ENCODE results near the gene SULT1A2.
"Not testable (repeated sequence)": the region's sequence is repeated elsewhere in the genome, so short reads cannot be mapped to it uniquely, and the experiment has no call there.

SULT1A2 gene

DNA sequence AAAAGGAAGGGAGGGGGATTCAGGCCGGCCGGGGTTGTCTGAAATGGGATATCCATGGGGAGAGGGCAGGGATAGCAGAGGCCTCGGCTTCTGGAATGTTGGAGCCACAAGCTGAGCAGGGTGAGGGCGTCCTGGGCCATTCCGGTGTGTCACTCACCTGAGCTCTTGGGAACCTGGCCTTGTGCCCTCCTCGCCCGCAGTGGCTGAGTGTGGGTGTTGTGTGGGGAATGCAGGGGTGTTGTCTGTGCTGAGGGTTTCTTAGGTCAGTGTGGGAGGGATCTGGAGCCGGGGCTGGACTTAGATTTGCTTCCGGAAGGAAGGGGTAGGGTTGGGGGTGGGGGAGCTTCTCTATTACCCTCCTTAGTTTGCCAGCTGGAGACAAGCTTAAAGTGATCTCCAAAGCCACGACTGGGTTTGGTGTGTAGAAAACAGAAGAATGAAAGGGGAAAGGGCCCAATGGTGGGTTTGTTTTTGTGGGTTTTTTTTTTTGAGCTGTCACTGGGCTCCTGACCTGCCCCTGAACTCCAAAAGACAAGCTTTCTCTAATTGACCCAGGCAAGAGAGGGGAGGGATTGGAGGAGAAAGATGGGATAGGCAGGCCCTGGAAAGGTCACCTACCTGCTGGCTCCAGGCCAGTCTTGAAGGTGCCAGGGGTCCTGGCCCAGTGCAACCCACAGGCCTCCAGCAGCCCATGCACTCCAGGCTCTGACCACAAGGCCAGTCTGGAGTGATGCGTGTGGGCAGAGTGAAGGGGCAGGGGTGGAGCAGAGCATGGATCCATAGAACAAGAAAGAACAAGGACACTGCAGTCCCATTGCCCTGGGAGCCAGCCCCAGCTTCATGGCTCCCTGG lies at the start of gene SULT1A2:
TSS of gene SULT1A2 (minus strand) at position 211 of the 852 bp plus-strand sequence. CDS start 1,120 bp downstream, outside the sequence.
- DNase-seq (ENCODE audit: low read depth) = no peak

DNA sequence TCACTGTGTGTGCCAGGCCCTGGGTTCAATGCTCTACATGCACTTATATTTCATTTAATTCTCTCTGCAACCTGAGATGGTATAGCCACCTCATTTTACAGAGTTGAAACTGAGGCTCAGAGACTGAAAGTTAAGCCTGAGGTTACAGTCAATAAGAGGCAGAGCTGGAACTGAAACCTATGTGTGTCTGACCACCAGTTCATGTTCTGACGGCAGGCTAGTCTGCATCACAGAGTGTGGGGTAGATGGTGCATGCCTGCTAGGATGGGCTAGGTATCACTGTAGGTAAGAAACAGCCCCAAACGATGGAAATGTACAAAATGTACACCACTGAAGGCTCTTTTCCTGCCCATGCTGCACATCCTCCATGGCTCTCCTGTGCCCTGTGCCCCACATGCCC lies 43.1 kb upstream of the SULT1A2 start:
- not testable (repeated sequence) for DNase-seq (ENCODE audit: low read depth)

DNA sequence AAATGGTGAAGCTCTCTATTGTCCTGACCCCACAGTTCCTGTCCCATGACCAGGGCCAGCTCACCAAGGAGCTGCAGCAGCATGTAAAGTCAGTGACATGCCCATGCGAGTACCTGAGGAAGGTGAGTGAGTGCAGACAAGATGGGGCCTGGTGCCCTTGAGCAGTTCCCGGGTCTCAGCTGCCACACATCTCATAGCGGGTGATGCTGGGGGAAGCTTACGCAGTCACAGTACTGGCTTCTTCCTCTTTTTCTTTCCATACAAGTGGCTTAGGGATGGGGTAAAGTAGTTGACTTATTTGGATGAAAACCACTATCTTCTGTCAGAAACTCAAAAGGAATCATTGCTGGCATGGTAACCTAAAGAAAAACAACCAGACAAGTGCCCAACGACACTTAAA lies 41.5 kb upstream of the SULT1A2 start:
- DNase-seq (ENCODE audit: low read depth) = not testable (repeated sequence)

DNA sequence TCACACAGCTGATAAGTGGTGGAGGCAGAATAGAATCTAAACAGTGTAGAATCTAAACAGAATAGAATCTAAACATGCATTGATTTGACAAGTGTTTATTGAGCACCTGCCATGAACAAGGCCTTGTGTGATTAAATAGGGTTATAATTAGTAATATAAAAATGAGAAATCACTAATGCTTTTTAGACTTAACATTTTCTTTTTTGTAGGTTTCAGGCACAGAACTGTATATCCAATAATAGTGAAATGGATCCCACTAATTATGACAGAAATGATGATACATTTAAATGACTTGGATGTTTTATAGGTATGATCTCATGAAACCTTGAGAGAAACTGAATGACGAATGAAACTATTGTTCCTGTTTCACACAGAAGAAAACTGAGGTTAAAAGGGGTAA lies 40.9 kb upstream of the SULT1A2 start, which contains the start of gene NPIPB8:
TSS of gene NPIPB8 (plus strand) at position 301 of the 400 bp plus-strand sequence. CDS start 296 bp downstream, outside the sequence.
- not testable (repeated sequence) for DNase-seq (ENCODE audit: low read depth)

DNA sequence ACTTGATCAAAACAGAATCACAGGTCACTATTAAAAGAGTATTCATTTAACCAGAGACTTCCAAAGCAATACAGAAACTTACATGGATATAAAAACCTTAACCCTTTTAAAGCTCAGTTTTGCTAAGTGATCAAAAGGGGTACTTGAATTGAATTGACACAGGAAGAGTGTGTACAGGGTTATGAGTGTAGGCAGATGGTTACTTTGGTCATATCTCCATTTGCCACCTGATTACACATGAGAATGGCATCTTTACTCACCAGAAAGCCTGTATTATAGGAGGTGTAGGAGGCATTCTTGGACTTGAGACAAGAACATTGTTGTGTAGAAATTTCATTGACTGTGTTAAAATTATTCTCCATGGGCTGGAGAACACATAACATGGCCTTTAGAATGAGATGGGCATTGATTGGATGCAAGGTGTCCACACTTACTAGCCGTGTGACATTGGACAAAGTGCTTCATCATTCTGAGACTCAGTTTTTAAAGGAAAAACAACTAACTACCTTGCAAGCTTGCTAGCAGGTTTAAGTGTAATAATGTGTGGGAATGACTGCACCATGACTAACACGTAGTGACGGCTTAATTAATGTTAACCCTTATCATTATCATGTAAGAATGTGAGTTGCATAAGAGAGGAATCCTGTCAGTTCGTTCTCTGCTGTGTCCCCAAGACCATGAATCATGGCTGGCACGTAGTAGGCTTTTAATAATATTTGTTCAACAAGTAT lies 39.4 kb upstream of the SULT1A2 start:
- DNase-seq (ENCODE audit: low read depth) = not testable (repeated sequence)

DNA sequence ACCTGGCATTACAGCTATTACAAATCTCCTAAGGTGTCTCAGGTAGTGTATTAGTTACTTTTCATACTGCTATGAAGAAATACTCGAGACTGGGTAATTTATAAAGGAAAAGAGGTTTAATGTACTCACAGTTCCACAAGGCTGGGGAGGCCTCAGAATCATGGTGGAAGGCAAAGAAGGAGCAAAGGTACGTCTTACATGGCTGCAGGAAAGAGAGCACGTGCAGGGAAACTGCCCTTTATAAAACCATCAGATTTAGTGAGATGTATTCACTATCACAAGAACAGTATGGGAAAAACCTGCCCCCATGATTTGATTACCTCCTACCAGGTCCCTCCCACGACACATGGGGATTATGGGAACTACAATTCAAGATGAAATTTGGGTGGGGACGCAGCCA lies 34.1 kb upstream of the SULT1A2 start:
- DNase-seq (ENCODE audit: low read depth) = not testable (repeated sequence)

DNA sequence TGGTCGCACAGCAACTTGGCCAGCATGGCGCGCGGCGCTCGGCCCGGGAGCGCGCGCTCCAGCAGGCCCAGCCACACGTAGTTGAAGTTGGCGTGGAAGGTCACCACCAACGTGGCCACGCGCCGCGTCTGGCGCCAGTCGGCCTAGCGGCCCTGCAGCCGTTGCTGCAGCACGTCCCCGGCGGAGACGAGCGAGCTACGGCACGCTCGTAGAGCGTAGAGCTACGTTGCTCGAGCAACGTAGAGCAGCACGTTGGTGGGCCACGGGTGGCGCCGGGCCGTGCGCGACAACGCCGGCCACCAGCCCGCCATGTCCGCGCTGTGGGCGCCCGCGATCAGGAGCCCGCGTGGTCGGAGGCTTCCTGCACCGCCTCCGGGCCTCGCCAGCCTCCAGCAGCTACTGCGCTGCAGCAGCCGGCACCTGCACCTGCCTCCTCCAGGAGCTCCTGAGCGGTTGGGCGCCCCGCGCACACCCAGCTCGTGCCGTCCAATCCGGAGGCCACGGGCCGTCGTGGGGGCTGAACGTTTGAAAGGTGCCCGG lies 26.4 kb upstream of the SULT1A2 start:
- DNase-seq (ENCODE audit: low read depth) = peak; percentile 29

DNA sequence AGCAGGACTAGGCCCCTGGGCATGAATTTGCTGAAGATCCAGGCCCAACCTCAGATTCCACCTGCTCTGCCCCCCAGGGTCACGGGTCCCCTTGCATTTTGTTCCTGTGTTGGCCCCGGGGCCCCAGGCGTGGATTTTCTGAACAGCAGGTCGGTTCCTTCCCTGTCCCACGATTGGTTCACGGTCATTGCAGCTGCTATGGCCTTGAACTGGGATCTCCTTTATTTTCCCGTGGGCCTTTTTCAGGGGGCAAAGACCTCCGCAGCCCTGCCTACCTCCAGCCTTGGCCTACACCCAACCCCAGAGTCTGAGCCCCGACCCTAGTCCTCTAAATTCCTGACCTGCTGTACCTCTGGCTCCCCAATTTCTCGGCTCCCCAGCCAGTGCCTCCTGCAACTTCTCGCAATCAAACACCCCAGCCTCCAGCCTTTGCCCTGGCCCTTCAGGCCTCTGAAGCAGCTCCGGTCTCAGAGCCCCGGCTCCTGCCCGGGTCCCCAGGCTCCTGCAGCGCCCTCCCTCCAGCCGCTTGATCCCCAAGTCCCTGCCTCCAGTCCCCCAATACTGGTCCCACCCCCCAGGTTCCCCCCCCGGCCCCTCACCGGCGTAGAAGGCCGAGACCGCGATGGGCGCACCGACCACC lies 25.8 kb upstream of the SULT1A2 start:
- DNase-seq (ENCODE audit: low read depth) = not testable (repeated sequence)

DNA sequence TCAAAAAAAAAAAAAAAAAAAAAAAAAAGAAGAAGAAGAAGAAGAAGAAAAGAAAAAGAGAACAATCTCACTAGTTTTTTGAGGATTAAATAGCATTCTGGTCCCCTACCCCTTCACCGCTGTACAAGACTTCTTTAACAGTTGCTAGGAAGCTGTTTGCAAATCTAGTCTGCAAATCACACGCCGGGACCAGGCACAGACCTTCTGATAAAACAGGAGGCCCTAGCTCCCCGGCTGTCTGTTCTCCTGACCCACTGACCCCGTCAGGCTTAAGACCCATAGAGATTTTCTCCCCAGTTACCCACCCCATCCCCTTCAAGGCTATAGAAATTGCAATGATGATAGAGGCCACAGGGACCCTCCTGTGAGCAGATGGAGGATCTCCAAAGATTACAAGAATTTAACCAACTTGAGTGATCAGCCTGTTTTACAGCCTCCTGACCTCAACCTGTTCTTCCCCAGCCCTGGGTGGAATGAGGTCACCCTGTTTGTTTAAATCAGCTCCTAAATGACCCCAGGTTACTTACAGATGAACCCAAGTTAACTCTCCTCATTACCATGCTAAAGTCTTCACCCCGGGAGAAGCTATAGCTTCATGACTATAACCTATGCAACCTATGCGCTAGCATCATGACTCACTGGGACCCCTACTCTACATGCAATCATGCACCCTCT lies 24.8 kb upstream of the SULT1A2 start:
- no peak for DNase-seq (ENCODE audit: low read depth)

DNA sequence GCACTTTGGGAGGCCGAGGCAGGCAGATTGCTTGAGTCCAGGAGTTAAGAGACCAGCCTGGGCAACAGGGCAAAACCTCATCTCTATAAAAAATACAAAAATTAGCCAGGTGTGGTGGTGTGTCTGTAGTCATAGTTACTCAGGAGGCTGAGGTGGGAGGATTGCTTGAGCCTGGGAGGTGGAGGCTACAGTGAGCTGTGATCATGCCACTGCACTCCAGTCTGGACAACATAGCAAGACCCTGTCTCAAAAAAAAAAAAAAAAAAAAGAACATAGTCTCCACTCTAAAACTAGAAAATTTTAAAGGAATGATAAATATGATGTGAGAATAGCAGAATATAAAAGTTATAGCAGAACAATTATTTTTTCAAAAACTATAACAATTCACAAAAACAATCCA lies 23.5 kb upstream of the SULT1A2 start:
- DNase-seq (ENCODE audit: low read depth) = not testable (repeated sequence)

DNA sequence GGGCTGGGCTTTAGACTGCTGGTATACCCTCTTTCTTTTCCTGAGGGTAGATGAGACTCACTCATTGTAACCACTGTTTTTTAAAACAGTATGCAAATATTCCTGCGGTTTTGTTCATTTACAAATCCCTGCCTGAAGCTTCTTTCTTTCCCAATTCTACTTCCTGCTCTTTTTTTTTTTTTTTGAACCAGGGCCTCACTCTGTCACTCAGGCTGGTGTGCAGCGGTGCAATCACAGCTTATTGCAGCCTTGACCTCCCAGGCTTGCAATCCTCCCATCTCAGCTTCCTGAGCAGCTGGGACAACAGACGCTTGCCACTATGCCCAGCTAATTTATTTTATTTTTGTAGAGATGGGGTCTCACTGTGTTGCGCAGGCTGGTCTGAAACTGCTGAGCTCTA lies 21.0 kb upstream of the SULT1A2 start:
- no peak for DNase-seq (ENCODE audit: low read depth)

DNA sequence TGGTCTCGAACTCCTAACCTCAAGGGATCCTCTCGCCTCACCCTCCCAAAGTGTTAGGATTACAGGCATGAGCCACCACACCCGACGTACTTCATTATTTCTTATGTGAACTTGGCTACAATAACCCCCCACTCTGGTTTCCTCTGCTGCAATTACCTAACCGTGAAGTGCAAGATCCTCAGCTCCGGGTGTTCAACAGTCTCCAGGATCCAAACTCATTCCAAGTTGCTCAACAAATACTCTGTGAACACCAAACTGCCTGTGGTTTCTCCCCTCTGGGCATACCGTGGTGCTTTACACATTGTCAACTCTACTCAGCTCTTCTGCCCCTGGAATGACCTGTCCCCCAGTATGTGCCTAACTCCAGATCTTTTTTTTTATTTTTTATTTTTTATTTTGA lies 19.8 kb upstream of the SULT1A2 start:
- DNase-seq (ENCODE audit: low read depth) = no peak

DNA sequence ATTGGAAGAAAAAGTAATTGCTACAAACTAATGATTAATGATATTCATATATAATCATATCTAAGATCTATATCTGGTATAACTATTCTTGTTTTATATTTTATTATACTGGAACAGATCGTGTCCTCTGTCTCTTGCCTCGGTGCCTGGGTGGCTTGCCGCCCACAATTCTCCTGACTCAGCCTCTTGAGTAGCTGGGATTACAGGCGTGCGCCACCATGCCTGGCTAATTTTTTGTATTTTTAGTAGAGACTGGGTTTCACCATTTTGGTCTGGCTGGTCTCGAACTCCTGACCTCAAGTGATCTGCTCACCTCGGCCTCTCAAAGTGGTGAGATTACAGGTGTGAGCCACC lies 19.4 kb upstream of the SULT1A2 start:
- DNase-seq (ENCODE audit: low read depth) = not testable (repeated sequence)

DNA sequence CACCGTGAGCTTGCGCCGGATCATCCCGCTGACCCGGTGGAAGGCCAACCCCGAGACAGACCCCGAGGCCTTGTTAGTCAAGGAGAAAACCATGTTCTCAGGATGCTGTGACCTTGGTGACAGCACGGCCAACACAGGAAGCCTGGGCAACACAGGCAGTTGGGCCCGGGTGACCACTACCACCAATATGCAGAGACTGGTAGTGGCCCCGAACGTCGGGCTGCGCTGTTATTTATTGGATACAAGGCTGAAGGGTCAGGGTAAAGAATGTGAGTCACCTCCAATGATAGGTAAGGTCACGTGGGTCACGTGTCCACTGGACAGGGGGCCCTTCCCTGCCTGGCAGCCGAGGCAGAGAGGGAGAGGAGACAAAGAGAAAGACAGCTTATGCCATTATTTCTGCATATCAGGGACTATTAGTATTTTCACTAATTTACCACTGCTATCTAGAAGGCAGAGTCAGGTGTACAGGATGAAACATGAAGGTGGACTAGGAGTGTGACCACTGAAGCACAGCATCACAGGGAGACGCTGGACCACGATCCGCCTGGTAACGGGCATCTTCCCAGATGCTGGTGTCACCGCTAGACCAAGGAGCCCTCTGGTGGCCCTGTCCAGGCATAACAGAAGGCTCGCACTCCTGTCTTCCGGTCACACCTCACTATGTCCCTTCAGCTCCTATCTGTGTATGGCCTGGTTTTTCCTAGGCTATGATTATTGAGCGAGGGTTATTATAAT lies 18.8 kb upstream of the SULT1A2 start:
- DNase-seq (ENCODE audit: low read depth) = not testable (repeated sequence)

DNA sequence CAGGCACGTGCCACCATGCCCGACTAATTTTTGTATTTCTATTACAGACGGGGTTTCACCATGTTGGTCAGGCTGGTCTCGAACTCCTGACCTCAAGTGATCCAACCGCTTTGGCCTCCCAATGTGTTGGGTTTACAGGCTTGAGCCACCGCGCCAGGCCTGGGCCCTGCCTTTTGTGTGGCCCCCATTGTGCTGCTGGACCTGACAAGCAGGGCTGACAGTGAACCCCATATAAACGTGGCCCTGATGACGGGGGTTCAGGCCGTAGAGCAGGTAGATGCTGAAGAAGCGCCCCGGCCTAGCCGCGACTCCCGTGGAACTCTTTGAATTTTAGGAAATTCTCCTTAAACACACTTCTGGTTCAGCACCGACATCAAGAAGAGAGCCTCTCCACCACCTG lies 17.7 kb upstream of the SULT1A2 start:
- DNase-seq (ENCODE audit: low read depth) = not testable (repeated sequence)

DNA sequence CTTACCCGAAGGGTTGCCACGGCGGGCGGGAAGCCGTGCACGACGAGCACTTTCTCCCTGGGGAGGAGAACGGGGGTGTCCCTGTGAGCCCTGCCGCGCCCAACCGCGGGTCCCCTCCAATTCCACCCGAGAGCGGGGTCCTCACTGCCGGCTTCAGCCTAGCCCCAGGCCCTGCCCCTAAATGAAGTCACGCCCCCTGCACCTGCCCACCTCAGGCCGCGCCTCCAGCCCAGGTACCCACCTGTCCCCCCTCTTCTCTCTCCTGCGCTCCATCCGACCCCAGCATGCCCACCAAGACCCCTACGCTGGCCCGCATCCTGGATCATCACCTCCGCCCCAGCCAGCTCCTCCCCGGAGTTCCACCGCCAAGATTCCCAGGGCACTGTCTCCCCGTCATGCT lies 17.1 kb upstream of the SULT1A2 start:
- DNase-seq (ENCODE audit: low read depth) = not testable (repeated sequence)

DNA sequence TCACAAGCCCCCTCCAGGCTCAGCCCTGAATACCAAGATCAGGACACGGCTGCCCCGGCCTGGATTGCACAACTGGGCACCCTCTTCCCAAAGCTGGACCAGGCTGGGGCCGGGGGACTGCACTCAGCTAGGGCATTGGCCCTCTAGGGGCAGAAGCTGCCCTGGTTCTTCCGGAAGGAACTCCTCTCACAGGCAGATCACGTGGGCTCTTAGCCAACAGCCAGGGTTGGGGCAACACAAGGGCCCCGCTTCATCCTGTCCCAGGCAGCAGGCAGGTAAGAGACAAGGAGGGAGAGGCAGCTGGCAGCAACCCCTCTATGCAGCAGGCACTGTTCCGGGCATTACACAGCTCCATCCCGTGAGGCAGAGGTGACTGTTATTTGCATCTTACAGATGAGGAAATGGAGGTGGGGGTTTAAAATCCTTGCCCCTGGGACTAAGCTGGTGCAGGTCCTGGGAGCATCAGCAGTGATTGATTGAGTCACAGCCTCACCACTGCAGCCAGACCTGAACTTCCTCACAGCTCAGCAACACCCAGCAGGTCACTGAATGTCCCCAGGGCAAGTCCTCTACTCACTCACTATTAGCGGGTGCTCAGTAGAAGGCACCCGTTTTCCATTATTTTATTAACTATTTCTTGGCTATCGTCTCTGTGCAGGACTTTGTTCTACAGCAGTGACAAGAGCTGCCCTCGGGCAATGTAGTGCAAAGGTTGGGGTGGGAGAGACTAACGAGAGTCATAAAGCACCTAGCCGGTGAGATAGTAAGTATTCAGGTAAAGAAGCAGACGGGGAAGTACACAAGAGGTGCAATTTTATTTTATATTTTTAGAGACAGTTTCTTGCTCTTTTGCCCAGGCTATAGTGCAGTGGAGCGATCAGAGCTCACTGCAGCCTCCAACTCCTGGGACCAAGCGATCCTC lies 15.8 kb upstream of the SULT1A2 start:
- DNase-seq (ENCODE audit: low read depth) = not testable (repeated sequence)

DNA sequence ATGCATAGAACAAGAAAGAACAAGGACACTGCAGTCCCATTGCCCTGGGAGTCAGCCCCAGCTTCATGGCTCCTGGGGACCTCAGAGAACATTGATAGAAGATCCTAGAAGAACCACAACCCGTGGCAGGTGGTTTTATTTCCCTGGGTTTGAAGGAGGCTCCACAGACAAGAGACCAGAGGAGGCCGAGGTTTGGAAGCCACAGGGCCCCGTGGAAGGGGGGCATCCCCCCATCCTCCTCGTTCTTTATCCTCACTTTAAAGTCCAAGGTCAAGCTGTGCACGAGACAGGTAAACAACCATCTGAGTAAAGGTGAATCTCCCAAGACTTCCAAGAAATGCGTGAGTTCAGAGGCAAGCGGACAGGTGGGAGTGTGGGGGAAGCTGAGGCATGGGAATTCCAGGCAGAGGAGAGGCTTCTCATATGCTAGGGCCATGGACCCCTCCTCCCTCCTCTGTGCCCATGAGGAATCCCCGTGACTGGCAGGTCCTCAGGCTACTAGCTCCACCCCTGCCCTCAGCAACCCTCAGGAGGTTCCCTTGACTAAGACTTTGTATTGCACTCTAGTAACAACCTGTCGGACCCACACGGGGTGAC lies 13.8 kb upstream of the SULT1A2 start:
- no peak for DNase-seq (ENCODE audit: low read depth)

Data from stimulated activated CD8-positive, alpha-beta memory T cell treated with anti-CD3 and anti-CD28 coated beads, Interleukin-7, amount 100 ng/mL, for 24 hours (primary cell).